GM21737 (cell line): ENCODE results near the gene PALLD.
"Not testable (repeated sequence)": the region's sequence is repeated elsewhere in the genome, so short reads cannot be mapped to it uniquely, and the experiment has no call there.

Experiments
- ATAC-seq: cut with Tn5 transposase; IDR thresholded peaks from one replicate; pipeline ENCODE4 v1.9.1; 2021; ENCODE audit warnings: mild to moderate bottlenecking, moderate library complexity; ENCODE audit not compliant: unreplicated experiment

PALLD gene

DNA sequence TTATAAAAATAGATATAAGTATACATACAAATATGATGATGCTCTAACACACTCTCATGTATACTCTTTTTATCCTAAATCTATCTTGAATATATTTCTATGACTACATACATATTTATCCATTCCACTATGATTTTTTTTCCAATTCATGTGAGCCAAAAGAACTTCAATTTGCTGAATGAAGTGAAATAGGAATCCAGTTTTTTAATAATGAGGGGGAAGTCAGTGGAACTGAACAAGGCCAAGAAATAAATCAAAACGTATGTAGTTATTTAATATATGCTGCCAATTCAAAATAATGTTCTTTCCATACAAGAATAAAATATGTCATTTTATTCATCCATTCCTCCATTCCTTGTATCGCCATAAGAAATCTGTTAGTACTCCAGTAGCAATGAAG is 6.1 kb upstream of the PALLD start:
- no peak for ATAC-seq

DNA sequence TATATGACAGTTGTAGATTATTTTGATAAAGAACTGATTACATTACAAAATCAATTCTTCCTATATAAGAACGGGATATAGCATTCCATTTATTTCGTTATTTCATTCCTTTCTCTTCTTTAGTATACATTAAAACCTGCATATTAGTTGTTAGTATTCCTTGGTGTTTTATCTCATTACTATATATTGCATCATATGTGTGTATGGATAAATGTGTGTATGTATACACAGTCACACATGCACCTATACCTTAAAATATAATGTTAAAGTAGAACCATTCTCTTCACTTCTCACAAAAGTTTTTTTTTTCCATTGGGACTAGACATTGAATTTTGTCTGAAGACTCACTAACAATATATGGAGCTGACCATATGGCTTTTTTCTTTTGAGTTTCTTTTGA is 5.3 kb upstream of the PALLD start:
- ATAC-seq, result no peak

DNA sequence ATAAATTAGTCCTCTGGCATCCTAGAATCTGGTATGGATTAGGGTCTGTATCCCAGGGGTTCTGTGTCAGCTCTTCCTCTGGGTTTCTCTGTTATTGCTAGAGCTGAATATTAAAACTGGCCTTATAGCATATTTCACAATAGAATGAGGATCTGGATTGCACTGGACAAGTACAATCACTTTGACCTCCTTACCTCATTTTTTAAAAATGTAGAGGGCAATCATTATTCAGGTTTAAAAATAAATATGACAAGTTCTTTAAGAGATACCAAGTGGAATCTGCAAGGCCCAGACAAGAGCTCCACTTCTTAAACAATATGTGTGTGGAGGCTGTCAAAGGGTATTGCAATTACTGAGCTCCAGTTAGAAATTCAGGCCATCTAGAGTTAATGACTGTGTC is 1.4 kb downstream of the PALLD start:
- no peak for ATAC-seq

DNA sequence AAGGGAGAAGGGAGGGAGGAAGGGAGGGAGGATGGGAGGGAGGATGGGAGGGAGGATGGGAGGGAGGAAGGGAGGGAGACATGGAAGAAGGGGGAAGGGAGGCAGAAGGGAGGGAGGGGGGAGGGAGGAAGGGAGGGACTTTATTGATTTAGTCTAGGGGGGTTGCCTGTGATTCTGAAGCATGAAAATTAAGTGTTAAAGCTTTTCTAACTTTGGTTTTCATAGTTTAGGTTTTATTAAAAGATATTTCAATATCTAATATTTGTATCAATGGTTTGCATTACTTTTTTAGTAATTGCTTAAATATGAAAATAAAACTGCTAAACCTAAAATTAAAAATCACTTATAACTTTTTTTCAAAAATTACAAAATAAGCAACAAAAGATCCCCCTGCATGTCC is 2.4 kb downstream of the PALLD start:
- no peak for ATAC-seq

DNA sequence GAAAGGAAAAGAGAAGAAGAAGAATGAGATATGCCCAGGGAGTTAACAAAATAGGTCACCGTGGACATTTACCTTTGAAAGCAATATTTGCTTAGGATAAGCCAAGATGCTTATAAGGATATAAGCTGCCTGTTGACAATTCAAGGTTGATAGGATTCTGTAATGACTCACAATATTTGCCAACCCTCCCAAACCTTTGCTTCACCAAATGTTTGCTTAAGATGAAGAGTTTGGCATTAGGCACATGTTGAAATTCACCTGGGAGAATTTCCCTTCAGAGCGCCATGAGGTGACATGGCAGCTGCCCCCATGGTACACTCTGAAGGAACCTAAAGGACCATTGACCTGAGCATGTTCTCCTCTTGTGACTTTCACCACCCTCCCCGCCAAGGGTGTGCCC is 4.6 kb downstream of the PALLD start:
- no peak for ATAC-seq

DNA sequence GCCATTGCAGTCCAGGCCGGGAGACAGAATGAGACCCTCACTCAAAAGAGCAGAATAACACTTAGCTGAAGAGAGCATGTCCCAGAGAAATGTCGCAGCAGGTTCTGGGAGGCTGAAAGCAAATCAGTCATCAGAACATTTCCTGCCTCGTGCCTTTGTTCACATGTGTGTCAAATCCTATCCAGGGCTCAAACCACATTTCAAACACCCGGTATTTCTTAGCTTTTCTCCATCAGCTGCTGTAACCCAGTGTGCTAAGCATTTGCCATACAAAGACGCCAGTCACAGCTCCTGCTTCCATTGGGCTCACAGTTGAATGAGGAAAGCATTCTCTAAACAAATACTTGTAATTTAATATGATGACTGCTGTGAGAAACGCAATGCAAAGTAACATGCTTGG is 6.0 kb downstream of the PALLD start:
- ATAC-seq, result no peak

DNA sequence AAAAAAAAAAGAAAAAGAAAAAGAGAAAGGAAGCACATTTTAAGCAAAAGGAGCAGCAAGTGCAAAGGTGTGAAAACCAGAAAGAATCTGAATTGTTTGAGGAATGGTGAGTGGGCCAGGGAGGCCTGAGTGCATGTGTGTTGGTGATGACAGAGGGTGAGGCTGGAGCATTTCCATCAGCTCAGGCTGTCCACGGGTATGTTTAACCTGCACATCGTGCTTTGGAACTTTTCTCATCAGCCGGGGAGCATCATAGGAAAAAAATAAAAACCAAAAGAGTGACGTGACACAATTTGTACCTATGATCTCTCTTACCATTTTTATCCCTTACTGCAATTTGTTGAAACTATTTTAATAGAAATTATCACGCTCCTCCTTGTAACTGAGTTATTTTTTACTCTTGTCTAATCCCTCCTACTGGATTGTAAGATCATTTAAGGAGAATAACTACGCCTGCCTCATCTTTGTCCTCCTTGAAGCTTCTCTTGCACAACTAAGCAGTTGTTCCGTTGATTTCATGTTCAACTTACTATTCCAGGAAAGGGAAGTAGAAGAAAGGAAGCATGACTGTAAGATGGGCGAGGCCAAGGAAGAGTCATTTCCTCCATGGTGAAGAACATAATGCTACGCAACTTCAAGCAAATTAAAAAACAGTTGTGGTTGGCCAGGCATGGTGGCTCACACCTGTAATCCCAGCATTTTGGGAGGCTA is 7.0 kb downstream of the PALLD start:
- ATAC-seq, result no peak

DNA sequence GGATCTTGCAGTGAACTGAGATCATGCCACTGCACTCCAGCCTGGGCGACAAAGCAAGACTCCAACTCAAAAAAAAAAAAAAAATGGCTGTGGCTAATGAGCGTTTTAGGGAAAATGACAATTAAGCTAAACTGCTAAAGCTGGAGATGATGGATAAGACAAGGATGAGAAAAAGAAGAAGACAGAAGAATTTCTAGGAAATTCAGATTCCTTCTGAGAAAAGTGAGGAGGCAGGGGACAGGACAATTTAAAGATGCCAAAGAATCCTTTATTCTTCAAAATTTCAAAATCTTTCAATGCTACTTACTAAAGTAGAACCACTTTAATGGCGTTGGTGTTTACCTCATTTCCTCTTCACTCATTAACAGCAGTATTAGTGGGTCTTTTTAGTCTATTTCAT is 7.7 kb downstream of the PALLD start:
- no peak for ATAC-seq

DNA sequence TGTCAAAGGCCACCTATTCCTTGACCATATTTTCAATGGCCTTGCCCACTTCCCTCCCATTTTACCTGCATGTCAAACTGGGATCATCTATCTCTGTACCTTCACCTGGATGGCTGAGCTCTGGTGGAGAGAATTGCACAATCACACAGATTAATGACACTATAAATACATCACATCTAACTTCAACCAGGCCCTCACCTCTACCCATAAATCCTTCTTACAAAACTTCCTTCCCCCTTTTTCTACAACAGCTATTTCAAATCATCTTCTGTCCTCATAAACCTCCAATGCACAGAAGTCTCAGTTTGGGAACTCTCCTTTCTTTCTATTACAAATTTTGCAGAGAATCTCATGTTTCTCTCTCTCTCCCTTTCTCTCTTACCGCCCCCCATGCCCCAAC is 9.2 kb downstream of the PALLD start:
- ATAC-seq, result no peak

DNA sequence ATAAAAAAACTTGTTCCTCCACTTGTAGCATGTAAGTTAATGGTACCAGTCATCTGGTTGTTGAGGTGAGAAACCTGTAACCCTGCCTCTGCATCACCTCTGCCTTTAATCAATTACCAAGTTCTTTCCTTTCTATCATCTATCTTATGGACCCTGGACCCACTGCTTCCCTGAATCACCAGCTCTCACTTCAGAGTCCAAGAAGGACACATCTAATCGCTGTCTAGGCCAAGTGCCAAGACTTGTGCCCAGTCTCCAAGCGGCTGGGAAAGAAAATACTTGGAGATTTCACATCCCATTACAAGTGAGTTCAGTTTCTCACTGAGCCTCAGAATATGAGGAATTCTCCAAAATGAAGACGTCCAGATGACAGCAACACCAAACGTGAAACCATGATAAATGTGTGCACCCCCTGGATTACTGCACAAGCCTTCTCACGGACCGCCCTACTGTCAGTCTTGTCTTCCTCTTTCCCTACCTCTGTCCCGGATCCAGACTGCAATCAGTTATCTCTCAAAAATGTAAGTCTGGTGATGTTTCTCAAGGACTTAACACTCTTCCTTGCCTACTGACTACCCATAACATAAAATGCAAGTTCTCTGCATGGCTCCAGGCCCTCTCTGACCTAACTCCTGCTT is 10.4 kb downstream of the PALLD start:
- ATAC-seq, result no peak

DNA sequence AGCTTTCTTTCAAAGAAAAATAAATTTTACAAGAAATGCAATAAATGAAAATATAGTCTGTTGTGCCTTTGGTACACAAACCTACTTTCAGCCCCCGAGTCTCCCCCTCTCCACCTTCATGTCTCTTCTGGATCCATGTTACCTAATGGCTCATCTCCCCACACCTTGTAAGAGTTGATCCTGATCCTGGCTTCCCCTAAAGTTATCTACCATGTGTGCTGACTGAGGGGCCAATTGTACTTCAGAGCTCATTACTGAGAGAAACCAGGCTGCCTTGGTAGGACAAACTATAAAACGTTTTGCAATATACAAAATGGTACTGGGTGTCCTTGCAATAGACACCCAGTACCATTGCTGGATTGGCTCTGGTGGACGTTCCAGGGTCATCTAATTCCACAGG is 11.8 kb downstream of the PALLD start:
- ATAC-seq, result no peak

DNA sequence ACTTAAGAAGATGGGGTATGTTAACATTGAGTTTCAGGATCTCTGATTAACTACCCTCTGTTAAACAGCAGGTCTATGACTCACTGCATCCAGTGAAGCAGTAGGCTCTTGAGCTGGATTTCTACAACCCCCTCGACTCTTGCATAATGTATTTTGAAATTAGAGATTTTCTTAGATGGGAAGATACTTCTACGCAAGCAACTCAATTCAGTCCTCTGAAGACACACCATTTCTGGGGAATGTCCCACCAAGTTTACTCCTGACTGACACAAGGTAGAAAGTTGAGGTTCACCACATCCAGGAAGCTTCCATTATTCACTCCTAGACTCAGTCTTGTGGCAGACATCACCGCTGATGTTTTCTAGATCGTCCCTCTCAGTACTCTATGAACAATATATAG is 12.9 kb downstream of the PALLD start:
- ATAC-seq, result no peak

DNA sequence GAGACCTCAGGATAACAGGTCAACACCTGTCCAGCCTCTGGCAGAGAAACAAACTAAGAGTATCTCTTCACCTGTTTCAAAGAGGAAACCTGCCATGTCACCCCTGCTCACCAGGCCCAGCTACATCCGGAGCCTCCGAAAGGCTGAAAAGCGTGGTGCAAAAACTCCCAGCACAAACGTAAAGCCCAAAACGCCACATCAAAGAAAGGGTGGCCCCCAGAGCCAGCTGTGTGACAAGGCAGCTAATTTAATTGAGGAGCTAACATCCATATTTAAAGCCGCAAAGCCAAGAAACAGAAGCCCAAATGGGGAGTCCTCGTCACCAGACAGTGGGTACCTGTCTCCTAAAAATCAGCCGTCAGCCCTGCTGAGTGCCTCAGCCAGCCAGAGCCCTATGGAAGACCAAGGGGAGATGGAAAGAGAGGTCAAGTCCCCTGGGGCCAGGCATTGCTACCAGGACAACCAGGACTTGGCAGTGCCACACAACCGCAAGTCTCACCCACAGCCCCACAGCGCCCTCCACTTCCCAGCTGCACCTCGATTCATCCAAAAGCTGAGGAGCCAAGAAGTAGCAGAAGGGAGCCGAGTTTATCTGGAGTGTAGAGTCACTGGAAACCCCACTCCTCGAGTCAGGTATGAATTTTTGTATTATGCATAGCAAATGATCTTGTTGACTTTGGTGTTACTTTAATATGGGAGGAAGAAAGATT is 15.1 kb downstream of the PALLD start:
- ATAC-seq, result no peak

DNA sequence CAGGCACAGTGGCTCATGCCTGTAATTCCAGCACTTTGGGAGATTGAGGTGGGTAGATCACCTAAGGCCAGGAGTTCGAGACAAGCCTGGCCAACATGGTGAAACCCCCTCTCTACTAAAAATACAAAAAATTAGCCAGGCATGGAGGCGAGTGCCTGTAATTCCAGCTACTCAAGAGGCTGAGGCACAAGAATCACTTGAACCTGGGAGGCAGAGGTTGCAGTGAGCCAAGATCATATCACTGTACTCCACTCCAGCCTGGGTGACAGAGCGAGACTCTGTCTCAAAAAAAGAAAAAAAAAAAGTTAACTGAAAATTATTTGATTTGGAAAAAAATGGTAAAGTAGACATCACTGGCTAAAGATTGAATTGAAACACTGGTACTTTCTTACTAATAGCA is 17.0 kb downstream of the PALLD start:
- ATAC-seq, result not testable (repeated sequence)

DNA sequence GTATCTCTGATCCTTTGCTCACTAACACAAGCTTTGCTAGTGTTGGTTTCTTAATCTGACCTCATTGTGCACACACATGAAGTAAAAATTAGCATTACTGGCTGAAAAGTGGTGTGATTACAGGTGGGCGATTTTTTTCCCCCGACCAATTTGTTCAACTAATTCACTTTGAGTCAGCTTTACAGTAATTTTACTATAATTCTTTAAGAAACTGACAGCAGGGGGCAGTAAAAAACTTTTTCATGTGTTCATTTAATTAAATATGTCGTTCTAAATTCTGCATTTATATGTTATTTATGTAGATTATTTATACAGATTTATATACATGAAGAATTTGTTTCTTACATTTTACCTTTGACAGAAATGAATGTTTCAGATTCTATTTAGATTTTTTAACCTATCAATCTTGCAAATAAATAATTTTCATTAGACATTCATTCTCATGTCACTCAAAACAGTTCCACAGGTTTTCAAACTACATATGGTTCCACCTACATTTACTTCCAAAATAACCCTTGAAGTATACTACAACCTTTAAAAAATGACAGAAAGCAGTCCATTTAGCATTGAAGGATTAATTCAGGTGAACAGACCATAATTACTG is 17.5 kb downstream of the PALLD start:
- no peak for ATAC-seq

DNA sequence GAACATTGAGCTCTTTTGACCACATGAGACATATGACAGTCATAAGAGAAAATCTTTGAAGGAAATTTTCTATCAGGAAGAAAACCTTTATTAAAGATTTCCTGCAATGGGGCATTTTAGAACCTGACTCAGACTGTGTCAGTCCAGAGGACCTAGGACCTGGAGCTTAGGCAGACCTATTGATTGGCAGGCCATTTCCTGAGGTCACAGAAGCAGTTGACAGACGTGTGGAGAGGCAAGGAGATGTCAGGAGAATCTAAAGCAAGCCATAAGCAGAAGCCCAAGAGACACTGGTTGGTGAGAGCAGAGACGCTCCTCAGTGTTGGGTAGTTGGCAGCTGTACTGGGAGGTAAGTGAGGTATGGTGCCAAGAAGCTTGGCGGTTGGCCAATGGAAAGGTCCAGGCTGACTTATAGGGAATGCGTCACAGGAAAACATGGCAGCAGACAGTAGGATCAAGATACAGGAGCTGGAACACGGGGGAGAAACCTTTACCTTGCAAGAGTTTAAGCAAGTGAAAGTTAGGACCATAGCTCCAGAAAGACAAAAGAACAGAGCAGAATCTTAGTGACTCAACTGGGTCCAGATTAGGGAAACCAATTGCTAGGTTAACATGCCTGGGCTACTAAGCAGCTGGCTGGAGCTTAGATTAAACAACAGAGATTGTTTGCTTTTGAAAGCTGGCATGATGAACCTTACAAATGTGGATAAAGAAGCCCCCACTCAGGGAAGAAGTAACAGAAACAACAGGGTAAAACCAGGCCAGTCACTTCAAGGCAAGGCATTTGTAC is 18.6 kb downstream of the PALLD start:
- ATAC-seq, result no peak

DNA sequence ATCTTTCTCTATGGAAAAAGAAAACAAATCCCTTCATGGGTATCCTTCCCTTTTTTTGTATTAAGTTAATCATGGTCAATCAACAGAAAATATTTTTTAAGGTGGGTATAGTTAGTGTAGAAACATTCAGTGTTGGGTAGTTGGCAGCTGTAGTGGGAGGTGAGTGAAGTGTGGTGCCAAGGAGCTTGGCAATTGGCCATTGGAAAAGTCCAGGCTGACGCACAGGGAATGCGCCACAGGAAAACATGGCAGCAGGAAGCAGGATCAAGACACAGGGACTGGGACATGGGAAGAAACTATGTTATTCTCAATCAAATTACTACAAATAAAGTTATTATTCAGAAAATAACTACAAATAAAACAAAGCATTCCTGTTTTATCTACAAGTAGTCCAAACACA is 20.0 kb downstream of the PALLD start:
- ATAC-seq, result no peak

DNA sequence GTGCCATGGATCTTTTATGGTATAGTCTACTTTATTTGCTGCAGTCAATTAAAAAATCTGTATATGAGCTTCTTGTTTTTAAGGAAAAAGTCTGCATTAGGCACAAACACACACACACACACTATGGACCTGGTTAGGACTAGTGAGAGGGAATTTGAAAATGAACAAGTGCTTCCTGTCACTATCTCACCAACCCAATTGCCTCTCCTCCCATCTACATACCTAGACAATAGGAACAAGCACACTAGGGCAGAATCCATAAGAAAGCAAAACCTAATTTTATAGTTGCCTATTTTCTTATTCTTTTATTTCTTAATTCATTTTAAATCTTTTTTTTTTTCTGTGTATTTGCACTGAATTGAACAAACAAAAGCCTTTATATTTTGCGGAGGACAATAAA is 22.7 kb downstream of the PALLD start:
- ATAC-seq, result no peak

DNA sequence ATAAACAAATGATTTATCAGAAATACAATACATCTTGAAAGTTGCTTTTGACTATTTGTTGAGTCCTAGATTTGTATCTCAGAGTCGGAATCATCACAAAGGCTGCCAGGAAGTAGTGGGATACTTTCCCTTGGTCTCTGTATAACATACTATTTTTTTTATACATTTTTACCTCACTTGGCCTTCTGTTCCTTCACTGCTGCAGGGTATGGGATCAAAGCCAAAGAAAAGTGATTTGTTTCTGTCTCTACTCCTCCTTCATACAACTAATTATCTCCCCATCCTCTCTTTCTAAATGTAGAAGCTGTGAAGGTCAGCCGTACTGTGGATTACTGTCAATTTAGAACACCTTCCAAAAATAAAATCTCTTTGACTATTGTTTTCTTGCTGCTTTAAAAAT is 24.9 kb downstream of the PALLD start:
- no peak for ATAC-seq

DNA sequence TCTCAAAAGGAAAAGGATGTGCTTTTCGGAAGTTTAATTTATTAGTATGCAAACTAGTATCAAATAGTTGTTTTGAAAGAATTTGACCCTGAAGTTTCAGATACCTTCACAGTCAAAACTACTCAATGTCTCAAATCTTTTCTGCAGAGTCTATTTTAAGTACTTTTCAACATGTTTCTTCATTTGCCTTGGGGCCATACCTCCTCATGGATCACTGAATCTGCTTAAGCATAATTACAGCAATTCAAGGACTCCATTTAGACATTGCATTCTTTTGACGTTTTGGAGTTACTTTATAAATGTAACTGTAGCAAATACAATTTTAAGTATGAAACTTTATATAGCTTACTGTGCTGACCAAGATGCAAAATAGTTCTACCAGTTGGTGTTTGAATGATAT is 25.5 kb downstream of the PALLD start:
- no peak for ATAC-seq

DNA sequence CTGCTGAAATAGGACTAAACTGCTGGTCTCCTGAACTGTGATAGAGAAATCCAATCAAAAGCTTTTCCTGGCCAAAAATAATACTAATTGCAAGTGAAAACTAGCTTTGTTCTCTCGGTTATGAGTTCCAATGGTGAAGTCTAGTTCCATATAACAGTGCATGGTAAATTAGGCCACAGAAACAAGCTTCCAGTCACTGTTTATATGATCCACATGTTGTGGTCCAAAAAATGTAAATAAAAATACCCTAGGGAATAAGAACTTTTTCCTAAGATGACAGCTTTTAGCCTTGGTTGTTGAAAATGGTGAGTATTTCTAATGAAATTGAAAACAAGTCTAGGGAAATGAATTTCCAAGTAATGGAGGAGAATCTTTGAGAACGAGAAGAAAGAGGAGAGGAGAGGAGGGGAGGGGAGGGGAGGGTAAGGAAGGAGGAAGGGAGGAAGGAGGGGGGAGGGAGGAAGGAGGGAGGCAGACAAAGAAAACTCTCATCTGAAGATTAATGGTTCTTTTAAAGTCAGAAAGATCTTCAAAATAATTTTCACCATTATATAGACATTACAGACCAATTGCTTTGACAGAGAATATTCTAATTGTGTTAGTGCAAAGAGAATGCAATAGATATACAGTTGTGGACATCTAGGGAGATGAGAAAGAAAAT is 26.1 kb downstream of the PALLD start:
- ATAC-seq, result no peak
